SU-DHL-6 (cell line): ENCODE results near the gene DOCK9.

Experiments used
- EZH2phosphoT487 ChIP-seq: fragments of 200-600 bp; sonication (generic), shearing (Covaris generic); conservative IDR thresholded peaks from 2 replicates; pipeline ENCODE4 v1.6.1; 2018; ENCODE audit warnings: mild to moderate bottlenecking, antibody characterized with exemption, low read length, moderate library complexity, mixed read lengths
- TF ChIP-seq, protein P1 (sequence below): fragments of 200-600 bp; sonication (generic); IDR thresholded peaks from one replicate; pipeline ENCODE4 v1.5.1; 2017; ENCODE audit warnings: antibody characterized with exemption, mild to moderate bottlenecking, low read length, moderate library complexity; ENCODE audit not compliant: insufficient read depth, poor library complexity, severe bottlenecking

DNA sequence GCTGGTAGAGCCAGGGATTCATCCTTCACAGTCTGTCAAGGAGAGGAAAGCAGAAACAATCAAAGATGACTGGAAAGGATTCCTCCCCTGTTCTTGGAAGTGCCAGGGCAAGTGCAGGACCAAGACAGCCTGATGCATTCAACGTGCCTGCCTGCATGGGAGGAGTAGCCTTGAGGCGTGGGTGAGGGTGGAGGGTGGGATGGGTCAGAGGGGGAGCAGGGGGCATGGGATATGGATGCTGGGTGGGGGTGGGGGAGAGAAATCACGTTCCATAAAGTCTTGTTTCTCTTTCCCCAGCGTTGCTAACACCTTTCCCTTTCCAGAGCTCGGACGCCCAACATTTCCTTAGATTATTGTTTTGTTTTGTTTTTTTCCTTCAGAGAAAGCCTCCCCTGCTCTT is 117.4 kb downstream of the DOCK9 start:
- TF ChIP-seq, protein P1, sequence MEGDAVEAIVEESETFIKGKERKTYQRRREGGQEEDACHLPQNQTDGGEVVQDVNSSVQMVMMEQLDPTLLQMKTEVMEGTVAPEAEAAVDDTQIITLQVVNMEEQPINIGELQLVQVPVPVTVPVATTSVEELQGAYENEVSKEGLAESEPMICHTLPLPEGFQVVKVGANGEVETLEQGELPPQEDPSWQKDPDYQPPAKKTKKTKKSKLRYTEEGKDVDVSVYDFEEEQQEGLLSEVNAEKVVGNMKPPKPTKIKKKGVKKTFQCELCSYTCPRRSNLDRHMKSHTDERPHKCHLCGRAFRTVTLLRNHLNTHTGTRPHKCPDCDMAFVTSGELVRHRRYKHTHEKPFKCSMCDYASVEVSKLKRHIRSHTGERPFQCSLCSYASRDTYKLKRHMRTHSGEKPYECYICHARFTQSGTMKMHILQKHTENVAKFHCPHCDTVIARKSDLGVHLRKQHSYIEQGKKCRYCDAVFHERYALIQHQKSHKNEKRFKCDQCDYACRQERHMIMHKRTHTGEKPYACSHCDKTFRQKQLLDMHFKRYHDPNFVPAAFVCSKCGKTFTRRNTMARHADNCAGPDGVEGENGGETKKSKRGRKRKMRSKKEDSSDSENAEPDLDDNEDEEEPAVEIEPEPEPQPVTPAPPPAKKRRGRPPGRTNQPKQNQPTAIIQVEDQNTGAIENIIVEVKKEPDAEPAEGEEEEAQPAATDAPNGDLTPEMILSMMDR, result no peak
- TF ChIP-seq EZH2phosphoT487, result no peak
